CD8-positive, alpha-beta memory T cell (primary cell): ENCODE measurements around the gene RHOB. TPM values are rescaled to one million over a fixed set of nuclear protein-coding genes. Genes with fewer than 3 reads are reported as not detected.

Source experiments
- CTCF ChIA-PET: fragments of 350-600 bp; sonication (Branson Sonifier 250); formaldehyde crosslinking; loops from one replicate; lab custom pipeline; 2021; ENCODE audit warnings: antibody characterized with exemption; lab: Charles Lee
- POLR2A ChIA-PET: fragments of 350-600 bp; sonication (Branson Sonifier 250); formaldehyde crosslinking; loops from one replicate; lab custom pipeline; 2021; ENCODE audit warnings: antibody characterized with exemption; lab: Charles Lee
- DNase-seq, 5 donors: peaks; one replicate each; pipeline versions ENCODE4 v3.0.0 to v3.0.0-alpha.2; 2020 to 2022; ENCODE audit warnings: mixed read lengths in 1 of 5
- H3K27ac ChIP-seq: one replicate; pipeline ENCODE4 v1.7.0; 2013; ENCODE audit warnings: low read depth, mild to moderate bottlenecking, low read length, moderate library complexity
- H3K27me3 ChIP-seq: 2 replicates; pipeline ENCODE4 v1.7.0; 2013; ENCODE audit warnings: low read length, mild to moderate bottlenecking; ENCODE audit not compliant: insufficient read depth, poor library complexity, severe bottlenecking
- H3K36me3 ChIP-seq: 2 replicates; pipeline ENCODE4 v1.7.0; 2013; ENCODE audit warnings: mild to moderate bottlenecking, low read length, moderate library complexity; ENCODE audit not compliant: insufficient read depth
- H3K4me1 ChIP-seq: 2 replicates; pipeline ENCODE4 v1.7.0; 2013; ENCODE audit warnings: mild to moderate bottlenecking, low read length, moderate library complexity; ENCODE audit not compliant: insufficient read depth
- H3K4me3 ChIP-seq: 2 replicates; pipeline ENCODE4 v1.7.0; 2013; ENCODE audit warnings: mild to moderate bottlenecking, low read length
- H3K9me3 ChIP-seq: 2 replicates; pipeline ENCODE4 v1.7.0; 2013; ENCODE audit warnings: mild to moderate bottlenecking, low read length
- H3K27ac Mint-ChIP-seq, 8 donors: one replicate each; pipeline ENCODE4 v1.8.0; 2020 to 2021; ENCODE audit warnings: mixed read lengths in 8 of 8, mild to moderate bottlenecking in 6 of 8, inconsistent platforms in 3 of 8, moderate library complexity in 3 of 8
- H3K27me3 Mint-ChIP-seq, 2 donors: one replicate each; pipeline ENCODE4 v1.8.0; 2020 to 2021; ENCODE audit warnings: mixed read lengths in 2 of 2, mild to moderate bottlenecking in 1 of 2, moderate library complexity in 1 of 2
- H3K36me3 Mint-ChIP-seq, 3 donors: one replicate each; pipeline ENCODE4 v1.8.0; 2020 to 2021; ENCODE audit warnings: mixed read lengths in 3 of 3, inconsistent platforms in 1 of 3, mild to moderate bottlenecking in 1 of 3
- H3K4me1 Mint-ChIP-seq, 3 donors: one replicate each; pipeline ENCODE4 v1.8.0; 2020 to 2021; ENCODE audit warnings: mixed read lengths in 3 of 3, inconsistent platforms in 1 of 3, mild to moderate bottlenecking in 1 of 3
- H3K4me3 Mint-ChIP-seq, 7 donors: one replicate each; pipeline ENCODE4 v1.8.0; 2020 to 2021; ENCODE audit warnings: mixed read lengths in 7 of 7, mild to moderate bottlenecking in 6 of 7, moderate library complexity in 4 of 7, inconsistent platforms in 2 of 7
- H3K9me3 Mint-ChIP-seq, 5 donors: one replicate each; pipeline ENCODE4 v1.8.0; 2020 to 2022; ENCODE audit warnings: mixed read lengths in 5 of 5, mild to moderate bottlenecking in 3 of 5, moderate library complexity in 2 of 5, inconsistent platforms in 1 of 5
- polyA plus RNA-seq: library from polyadenylated mRNA; unstranded; fragments of 300-500 nt; fragmentation: Illumina TruSeq; gene quantifications from one replicate; pipeline ENCODE4 v1.2.3, GENCODE V29; 2021
- total RNA-seq, 2 experiments: library from RNA; stranded (reverse); gene quantifications; one replicate each; pipeline ENCODE4 v1.2.3, GENCODE V29; 2021

RHOB gene
- total and polyA plus RNA-seq, 3 experiments from 2014 or later = 3.4 to 27.4 (median 27.4) TPM

DNA sequence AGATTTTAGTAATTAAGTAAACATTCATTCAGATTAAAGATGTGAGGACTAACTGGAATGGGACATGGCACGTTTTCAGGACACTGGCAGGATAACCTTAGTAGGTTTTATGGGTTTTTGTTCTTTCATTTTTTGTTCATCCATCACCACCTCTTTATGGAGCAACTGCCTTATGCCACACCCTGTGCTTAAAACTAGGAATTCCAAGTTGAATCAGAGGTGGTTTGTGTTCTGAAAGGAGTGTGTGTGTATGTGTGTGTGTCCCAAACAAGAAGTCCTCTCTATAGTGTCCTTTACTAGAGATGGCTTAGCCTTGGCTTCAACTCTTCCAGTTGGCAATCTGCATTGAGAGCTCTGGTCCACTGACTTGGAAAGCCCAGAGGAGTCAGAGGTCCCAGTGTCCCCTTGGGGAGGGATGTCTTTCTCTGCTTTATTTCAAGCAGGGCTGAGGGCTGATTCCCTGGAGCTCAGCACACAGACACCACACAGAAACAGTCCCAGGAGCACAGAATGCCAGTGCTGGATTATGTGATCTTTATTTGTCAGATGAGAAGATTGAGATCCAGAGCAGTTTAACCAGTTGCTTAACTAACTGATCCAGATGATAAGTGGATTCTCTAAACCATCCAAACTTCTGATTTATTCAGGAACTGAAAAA, 25.2 kb downstream of the RHOB start:
- Histone ChIP-seq H3K36me3 (no peaks in the 10 kb centered on the region), H3K4me3 (no peak overlapping the region), H3K27me3 (no peaks in the 10 kb centered on the region), H3K9me3 (no peaks in the 10 kb centered on the region), H3K4me1 (no peaks in the 10 kb centered on the region), H3K27ac (no peak overlapping the region)
- no peak overlapping the region for H3K27ac Mint-ChIP-seq
- H3K4me1 Mint-ChIP-seq = no peaks in the 10 kb centered on the region
- ChIA-PET POLR2A (no interaction called here), CTCF (no interaction called here)
- H3K36me3 Mint-ChIP-seq = peaks cover 0 to 1% (median 0%) of the 10 kb centered on the region in 3 donors
- no peak for DNase-seq
- H3K4me3 Mint-ChIP-seq = no peak overlapping the region
- H3K27me3 Mint-ChIP-seq = peaks cover 6 to 8% of the 10 kb centered on the region in 2 donors
- no peaks in the 10 kb centered on the region for H3K9me3 Mint-ChIP-seq

DNA sequence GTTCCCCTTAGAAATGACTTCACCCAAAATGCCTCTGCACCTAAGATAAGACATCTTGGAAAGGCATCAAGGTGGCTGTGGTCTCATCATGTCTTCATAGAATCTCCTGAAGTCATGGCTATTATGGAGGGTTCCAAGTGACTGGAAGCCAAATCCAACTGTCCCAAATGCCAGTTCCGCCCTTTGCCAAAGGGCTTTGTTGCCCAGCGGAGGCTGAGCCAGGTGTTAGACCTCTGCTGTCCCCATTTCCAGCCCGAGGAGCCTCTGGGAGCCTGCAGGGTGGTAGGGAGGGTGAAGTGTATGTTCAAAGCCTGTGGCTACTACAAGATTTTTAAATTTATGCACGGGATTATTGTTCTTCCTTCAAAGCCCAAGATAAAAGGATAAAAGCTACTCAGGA, 25.7 kb downstream of the RHOB start:
- H3K27ac Mint-ChIP-seq = no peak overlapping the region
- H3K27me3 ChIP-seq = no peaks in the 10 kb centered on the region
- no peaks in the 10 kb centered on the region for H3K9me3 Mint-ChIP-seq
- ChIA-PET POLR2A (no interaction called here), CTCF (no interaction called here)
- H3K4me1 ChIP-seq = no peaks in the 10 kb centered on the region
- no peaks in the 10 kb centered on the region for H3K36me3 ChIP-seq
- peaks cover 6 to 8% of the 10 kb centered on the region in 2 donors for H3K27me3 Mint-ChIP-seq
- no peak overlapping the region for H3K4me3 ChIP-seq
- no peaks in the 10 kb centered on the region for H3K9me3 ChIP-seq
- no peaks in the 10 kb centered on the region for H3K4me1 Mint-ChIP-seq
- no peak overlapping the region for H3K4me3 Mint-ChIP-seq
- H3K36me3 Mint-ChIP-seq = peaks cover 0 to 1% (median 0%) of the 10 kb centered on the region in 3 donors
- no peak for DNase-seq
- H3K27ac ChIP-seq = no peak overlapping the region

DNA sequence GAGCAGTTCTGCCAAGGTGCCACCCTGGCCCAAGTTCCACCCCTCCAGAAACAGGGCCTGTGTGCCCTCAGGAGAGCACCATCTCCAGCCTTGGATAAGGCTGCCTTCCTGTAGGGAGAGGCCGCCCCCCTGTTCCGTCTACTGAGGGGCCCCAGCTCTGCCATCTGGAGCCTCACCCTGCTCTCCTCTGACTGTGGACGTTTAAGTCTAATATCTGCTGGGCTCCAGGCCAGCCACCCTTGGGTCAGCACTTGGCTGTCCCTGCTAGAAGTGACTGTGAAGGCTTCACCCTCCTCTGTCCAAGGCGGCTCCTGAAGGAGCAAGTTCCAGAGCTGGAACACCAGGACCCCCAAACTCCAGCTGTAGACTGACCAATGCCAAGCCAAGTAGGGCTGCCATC, 26.3 kb downstream of the RHOB start:
- Mint-ChIP-seq H3K4me3 (no peak overlapping the region), H3K4me1 (no peaks in the 10 kb centered on the region)
- POLR2A ChIA-PET = no interaction called here

DNA sequence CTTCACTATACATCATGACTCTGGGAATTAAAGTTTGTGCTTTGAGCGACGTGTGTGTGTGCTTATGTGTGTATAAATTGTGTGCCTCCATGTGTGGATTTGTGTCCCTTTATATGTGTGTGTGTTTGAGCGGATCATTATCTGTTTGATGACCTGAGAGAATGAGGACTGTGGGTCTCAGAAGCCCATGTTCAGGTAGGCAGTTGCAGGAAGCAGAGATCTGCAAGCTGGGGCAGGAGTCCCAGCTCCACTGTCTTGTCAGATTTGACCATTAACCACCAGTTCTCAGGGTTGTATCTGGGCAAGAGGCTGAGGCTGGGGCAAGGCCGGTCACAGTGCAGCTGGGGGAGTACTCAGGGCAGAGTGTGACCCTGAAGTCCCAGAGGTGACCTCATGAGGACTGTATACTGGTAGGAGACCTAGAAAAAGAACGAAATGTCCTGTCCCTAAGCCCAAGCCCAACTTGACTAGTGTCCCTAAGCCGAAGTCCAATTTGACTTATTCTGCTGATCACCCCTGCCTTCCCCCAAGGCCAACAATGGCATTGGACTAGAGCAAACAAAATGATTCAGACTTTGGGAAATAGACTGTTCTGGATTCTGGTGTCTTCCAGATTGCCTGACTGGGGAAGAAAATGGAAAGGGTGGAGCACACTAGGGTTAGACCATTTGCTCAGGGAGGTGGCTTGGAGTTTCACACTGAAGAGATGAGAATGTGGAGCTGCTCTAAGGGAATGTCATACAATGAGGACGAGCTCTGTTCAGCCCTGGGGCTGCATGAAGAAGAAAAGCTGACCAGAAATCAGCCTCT, 28.1 kb downstream of the RHOB start:
- H3K27ac ChIP-seq = no peak overlapping the region
- no peaks in the 10 kb centered on the region for H3K36me3 ChIP-seq
- Mint-ChIP-seq H3K36me3 (peaks cover 0 to 1% (median 0%) of the 10 kb centered on the region in 3 donors), H3K4me1 (no peaks in the 10 kb centered on the region), H3K27me3 (peaks cover 6 to 8% of the 10 kb centered on the region in 2 donors), H3K27ac (no peak overlapping the region), H3K4me3 (no peak overlapping the region), H3K9me3 (no peaks in the 10 kb centered on the region)
- H3K9me3 ChIP-seq = no peaks in the 10 kb centered on the region
- H3K27me3 ChIP-seq = no peaks in the 10 kb centered on the region
- H3K4me1 ChIP-seq = no peaks in the 10 kb centered on the region
- DNase-seq = no peak
- no peak overlapping the region for H3K4me3 ChIP-seq
- ChIA-PET POLR2A (no interaction called here), CTCF (no interaction called here)

More for the DNA sequence above, 26.3 kb downstream of the RHOB start:
- H3K4me1 ChIP-seq = no peaks in the 10 kb centered on the region
- H3K27ac Mint-ChIP-seq = no peak overlapping the region
- no peaks in the 10 kb centered on the region for H3K9me3 ChIP-seq
- H3K27me3 Mint-ChIP-seq = peaks cover 6 to 8% of the 10 kb centered on the region in 2 donors
- CTCF ChIA-PET = no interaction called here
- no peaks in the 10 kb centered on the region for H3K27me3 ChIP-seq
- H3K4me3 ChIP-seq = no peak overlapping the region
- no peaks in the 10 kb centered on the region for H3K36me3 ChIP-seq
- DNase-seq = no peak
- H3K9me3 Mint-ChIP-seq = no peaks in the 10 kb centered on the region
- H3K36me3 Mint-ChIP-seq = peaks cover 0 to 1% (median 0%) of the 10 kb centered on the region in 3 donors
- H3K27ac ChIP-seq = no peak overlapping the region

DNA sequence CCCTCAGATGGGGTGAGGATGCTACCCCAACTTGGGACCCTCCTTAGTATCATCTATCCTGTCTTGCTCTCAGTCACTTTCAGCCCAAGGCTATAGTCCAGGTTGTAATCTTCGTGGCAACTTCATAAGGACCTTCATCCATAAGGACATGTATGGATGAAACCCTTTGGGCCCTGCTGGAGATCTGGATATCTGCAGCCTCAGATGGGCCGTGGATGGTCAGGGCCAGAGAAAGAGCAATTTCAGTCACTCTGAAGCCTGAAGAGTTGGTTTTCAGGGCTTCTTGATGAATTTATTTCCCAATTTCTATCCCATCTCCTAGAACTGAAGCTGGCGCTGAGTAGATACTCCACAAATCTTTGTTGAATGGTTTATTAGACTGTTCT, 28.7 kb downstream of the RHOB start:
- DNase-seq = no peak
- POLR2A ChIA-PET = no interaction called here
- no peak overlapping the region for H3K4me3 ChIP-seq
- H3K27me3 ChIP-seq = no peaks in the 10 kb centered on the region
- CTCF ChIA-PET = no interaction called here
- H3K27ac ChIP-seq = no peak overlapping the region
- Mint-ChIP-seq H3K36me3 (peaks cover 0 to 1% (median 0%) of the 10 kb centered on the region in 3 donors), H3K4me3 (no peak overlapping the region), H3K27ac (no peak overlapping the region), H3K4me1 (no peaks in the 10 kb centered on the region), H3K27me3 (peaks cover 6 to 8% of the 10 kb centered on the region in 2 donors), H3K9me3 (no peaks in the 10 kb centered on the region)
- no peaks in the 10 kb centered on the region for H3K36me3 ChIP-seq
- no peaks in the 10 kb centered on the region for H3K9me3 ChIP-seq
- no peaks in the 10 kb centered on the region for H3K4me1 ChIP-seq

DNA sequence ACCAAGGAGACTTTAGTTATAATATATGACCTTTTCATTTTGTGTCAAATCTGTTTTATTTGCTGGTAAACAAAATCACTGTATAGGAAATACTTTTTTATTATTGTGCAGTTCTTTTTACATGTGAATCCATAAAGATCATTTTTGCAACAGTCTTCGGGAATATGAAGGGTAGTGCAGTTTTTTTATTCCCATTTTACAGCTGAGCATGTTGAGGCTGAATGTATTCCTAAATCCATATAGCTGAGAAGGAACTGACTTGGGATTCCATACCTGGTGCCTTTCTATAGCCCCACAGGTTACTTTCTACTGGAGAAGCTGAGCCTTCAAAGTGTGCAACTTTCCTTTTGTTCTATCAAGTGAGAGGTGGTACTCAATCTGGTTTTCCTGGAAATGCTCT, 29.6 kb downstream of the RHOB start:
- Mint-ChIP-seq H3K36me3 (peaks cover 0 to 1% (median 0%) of the 10 kb centered on the region in 3 donors), H3K4me3 (no peak overlapping the region), H3K4me1 (no peaks in the 10 kb centered on the region), H3K9me3 (no peaks in the 10 kb centered on the region), H3K27me3 (peaks cover 6 to 11% of the 10 kb centered on the region in 2 donors), H3K27ac (no peak overlapping the region)
- ChIA-PET POLR2A (no interaction called here), CTCF (interaction anchor here (1.1 kb wide), 1 partner anchor 13 kb away, joined by 4 read pairs; no protein-coding TSS in a partner anchor)
- Histone ChIP-seq H3K4me1 (no peaks in the 10 kb centered on the region), H3K4me3 (no peak overlapping the region), H3K9me3 (no peaks in the 10 kb centered on the region), H3K36me3 (no peaks in the 10 kb centered on the region), H3K27ac (no peak overlapping the region), H3K27me3 (no peaks in the 10 kb centered on the region)
- DNase-seq = no peak

DNA sequence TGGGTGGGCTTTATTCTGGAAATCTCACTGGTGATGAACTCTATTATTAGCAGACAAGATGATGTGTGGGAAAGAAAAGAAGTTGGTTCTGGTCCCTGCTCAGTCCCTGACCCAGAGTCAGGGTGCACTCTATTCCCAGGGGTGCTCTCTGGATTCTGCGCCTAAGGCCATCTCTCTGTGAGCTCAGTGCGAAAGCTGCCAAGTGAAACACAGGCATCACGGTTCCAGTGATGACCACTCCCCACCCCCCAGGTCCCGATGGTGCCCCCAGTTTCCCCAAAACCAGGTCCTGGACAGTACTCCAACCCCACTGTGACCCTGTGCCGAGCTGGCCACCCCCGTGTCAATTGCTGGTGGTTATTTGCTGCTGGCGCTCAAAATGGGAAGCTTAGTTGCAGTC, 30.1 kb downstream of the RHOB start:
- peaks cover 0 to 1% (median 0%) of the 10 kb centered on the region in 3 donors for H3K36me3 Mint-ChIP-seq

DNA sequence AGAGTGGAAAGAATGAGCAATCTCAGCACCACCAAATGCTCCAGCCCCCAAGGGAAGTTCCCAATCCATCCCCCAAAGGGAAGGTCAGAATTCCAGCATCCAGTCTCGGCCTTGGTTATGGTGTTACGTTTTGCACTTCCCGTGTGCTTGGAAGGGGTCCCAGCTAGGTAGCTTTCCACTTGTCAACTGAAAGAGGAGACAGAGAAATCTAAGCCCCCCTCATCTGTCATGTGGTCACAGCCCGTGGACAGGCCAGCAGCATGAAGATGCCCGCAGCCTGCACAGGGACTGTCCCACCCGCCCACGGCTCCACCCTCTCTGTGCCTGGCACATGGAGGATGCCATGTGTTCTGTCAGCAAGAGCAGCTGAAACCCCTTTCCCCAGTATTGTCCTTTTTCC, 32.1 kb downstream of the RHOB start:
- no peaks in the 10 kb centered on the region for H3K36me3 ChIP-seq
- no peaks in the 10 kb centered on the region for H3K9me3 Mint-ChIP-seq

More for the DNA sequence above, 30.1 kb downstream of the RHOB start:
- no peaks in the 10 kb centered on the region for H3K4me1 ChIP-seq
- Mint-ChIP-seq H3K27me3 (peaks cover 6 to 11% of the 10 kb centered on the region in 2 donors), H3K27ac (no peak overlapping the region), H3K4me3 (no peak overlapping the region), H3K4me1 (no peaks in the 10 kb centered on the region), H3K9me3 (no peaks in the 10 kb centered on the region)
- H3K9me3 ChIP-seq = no peaks in the 10 kb centered on the region
- no peaks in the 10 kb centered on the region for H3K27me3 ChIP-seq
- POLR2A ChIA-PET = no interaction called here
- CTCF ChIA-PET = interaction anchor here (1.1 kb wide), 1 partner anchor 12 kb away, joined by 4 read pairs; no protein-coding TSS in a partner anchor
- no peak overlapping the region for H3K4me3 ChIP-seq
- no peaks in the 10 kb centered on the region for H3K36me3 ChIP-seq
- H3K27ac ChIP-seq = no peak overlapping the region
- DNase-seq = no peak

More for the DNA sequence above, 32.1 kb downstream of the RHOB start:
- Mint-ChIP-seq H3K4me1 (no peaks in the 10 kb centered on the region), H3K36me3 (peaks cover 0 to 1% (median 0%) of the 10 kb centered on the region in 3 donors), H3K4me3 (no peak overlapping the region), H3K27me3 (peaks cover 6 to 11% of the 10 kb centered on the region in 2 donors), H3K27ac (peak overlapping the region in 1 of 8 donors; percentile 31)
- Histone ChIP-seq H3K4me3 (no peak overlapping the region), H3K27ac (no peak overlapping the region), H3K9me3 (no peaks in the 10 kb centered on the region), H3K4me1 (no peaks in the 10 kb centered on the region), H3K27me3 (no peaks in the 10 kb centered on the region)
- ChIA-PET POLR2A (no interaction called here), CTCF (no interaction called here)
- DNase-seq = no peak
